Measurements from ENCODE around the gene CNPY4. TPM values are rescaled to one million over a fixed set of nuclear protein-coding genes. Genes with fewer than 3 reads are reported as not detected.

CNPY4 gene
- total RNA-seq, 1 donor from 2014 or later: 10.1 TPM

GRCh38 chr7:100174582-100174981 lies 55.1 kb downstream of the CNPY4 start:
- H3K27me3 ChIP-seq (ENCODE audit: control insufficient read depth, insufficient read depth, low read length): peaks cover 9% of the 10 kb centered on the region
- no peak for TF ChIP-seq CTCF (IDR thresholded peaks at IDR 0.05; ENCODE audit: insufficient read depth, low read length, poor library complexity, severe bottlenecking)
- H3K36me3 ChIP-seq (ENCODE audit: control insufficient read depth, insufficient read depth, low read length): no peaks in the 10 kb centered on the region

More at GRCh38 chr7:100174582-100174981, 55.1 kb downstream of the CNPY4 start:
- no peak for DNase-seq (ENCODE audit: low read depth)
- H3K4me3 ChIP-seq (ENCODE audit: low read depth, low read length): no peak overlapping the region

Other genes with a start within 250 kb of the CNPY4 start
- not detected in 2 replicates for gene OR2AE1, start 242.6 kb upstream of the CNPY4 start, total RNA-seq
- gene TRIM4, start 200.1 kb upstream of the CNPY4 start, total RNA-seq: 32.6 and 36.0 TPM in 2 replicates
- gene GJC3, start 190.0 kb upstream of the CNPY4 start, total RNA-seq: not detected in 2 replicates
- 0.75 TPM in 1 of 2 replicates, not detected in the other for gene AZGP1, start 143.6 kb upstream of the CNPY4 start, total RNA-seq
- gene ZKSCAN1, start 104.0 kb upstream of the CNPY4 start, total RNA-seq: 32.5 and 40.3 TPM in 2 replicates
- 14.8 and 21.7 TPM in 2 replicates for gene ZSCAN21, start 69.9 kb upstream of the CNPY4 start, total RNA-seq
- 39.9 and 44.9 TPM in 2 replicates for gene ZNF3, start 37.9 kb upstream of the CNPY4 start, total RNA-seq
- gene COPS6, start 30.7 kb upstream of the CNPY4 start, total RNA-seq: 43.3 and 45.2 TPM in 2 replicates
- gene MCM7, start 18.2 kb upstream of the CNPY4 start, total RNA-seq: 96.9 and 101 TPM in 2 replicates
- 23.6 and 29.4 TPM in 2 replicates for gene AP4M1, start 18.0 kb upstream of the CNPY4 start, total RNA-seq
- gene TAF6, start 276 bp upstream of the CNPY4 start, total RNA-seq: 69.0 and 80.5 TPM in 2 replicates
- 2.3 and 3.5 TPM in 2 replicates for gene MBLAC1, start 7.3 kb downstream of the CNPY4 start, total RNA-seq
- 150 and 208 TPM in 2 replicates for gene LAMTOR4, start 29.3 kb downstream of the CNPY4 start, total RNA-seq
- 10.4 and 23.1 TPM in 2 replicates for gene TRAPPC14, start 39.1 kb downstream of the CNPY4 start, total RNA-seq
- gene GAL3ST4, start 49.0 kb downstream of the CNPY4 start, total RNA-seq: 1.5 and 2.1 TPM in 2 replicates
- gene GPC2, start 57.7 kb downstream of the CNPY4 start, total RNA-seq: 13.6 and 14.7 TPM in 2 replicates
- gene STAG3, start 58.3 kb downstream of the CNPY4 start, total RNA-seq: 1.1 and 2.1 TPM in 2 replicates
- not detected in 2 replicates for gene PVRIG, start 100.3 kb downstream of the CNPY4 start, total RNA-seq
- not detected in 2 replicates for gene SPDYE3, start 188.1 kb downstream of the CNPY4 start, total RNA-seq
- 19.3 and 20.8 TPM in 2 replicates for gene PILRB, start 238.5 kb downstream of the CNPY4 start, total RNA-seq